Lower leg skin (tissue), 3 donors: ENCODE data around the gene ATP7A.

Experiments
- CTCF ChIP-seq, 3 donors: fragments of 450-650 bp; IDR thresholded peaks; one replicate each; pipeline ENCODE4 v1.5.1; 2016; ENCODE audit warnings: antibody characterized with exemption in 3 of 3, mild to moderate bottlenecking in 3 of 3, moderate library complexity in 2 of 3
- POLR2A ChIP-seq, 2 donors: fragments of 450-650 bp; IDR thresholded peaks; one replicate each; pipeline ENCODE4 v1.6.1; 2016 to 2017; ENCODE audit warnings: antibody characterized with exemption in 2 of 2, mild to moderate bottlenecking in 1 of 2, moderate library complexity in 1 of 2

DNA sequence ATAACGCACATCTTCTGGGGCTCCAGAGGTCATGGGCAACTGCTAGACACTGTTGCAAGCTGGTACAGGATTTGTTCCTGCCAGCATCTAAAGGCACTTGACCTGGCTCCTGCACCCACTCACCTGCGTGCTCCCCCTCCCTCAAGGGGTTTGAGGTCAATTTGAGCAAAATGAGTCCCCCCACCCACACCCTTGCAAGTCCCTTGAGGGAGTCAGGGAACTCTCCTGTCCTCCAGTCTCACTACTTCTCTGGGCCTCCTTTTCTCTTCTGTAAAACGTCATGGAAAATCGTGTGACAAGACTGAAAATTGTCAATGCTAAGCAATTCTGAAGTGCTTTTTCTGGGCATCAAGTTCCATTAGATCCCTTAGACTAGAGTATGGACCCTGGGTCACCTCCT, 153.7 kb downstream of the ATP7A start:
- TF ChIP-seq CTCF (IDR thresholded peaks at IDR 0.05) (no peak), POLR2A (IDR thresholded peaks at IDR 0.05) (no peak)
